Skin epidermis (tissue), 12 donors: ENCODE results near the gene ERGIC3.

ENCODE experiments used
- H3K27ac ChIP-seq, 21 experiments: fragments of 200-600 bp; sonication (generic) in 11 of 21; one replicate each; pipeline ENCODE4 v1.5.0; 2020; ENCODE audit warnings: mild to moderate bottlenecking in 3 of 21, inconsistent platforms in 2 of 21, moderate library complexity in 2 of 21
- H3K4me3 ChIP-seq, 7 experiments: fragments of 200-600 bp; sonication (generic) in 2 of 7; one replicate each; pipeline ENCODE4 v1.5.0; 2020; ENCODE audit warnings: inconsistent platforms in 2 of 7, mild to moderate bottlenecking in 2 of 7, moderate library complexity in 1 of 7

ERGIC3 gene

GRCh38 chr20:35587436-35587835 is 45.6 kb downstream of the ERGIC3 start:
- no peak overlapping the region for H3K27ac ChIP-seq
- H3K4me3 ChIP-seq = no peak overlapping the region

- Histone ChIP-seq H3K27ac (no peak overlapping the region), H3K4me3 (no peak overlapping the region)
These were observed 46.5 kb downstream of the ERGIC3 start for GRCh38 chr20:35588397-35588796.

GRCh38 chr20:35592339-35592974 is 50.6 kb downstream of the ERGIC3 start:
- Histone ChIP-seq H3K4me3 (no peak overlapping the region), H3K27ac (no peak overlapping the region)

DNA sequence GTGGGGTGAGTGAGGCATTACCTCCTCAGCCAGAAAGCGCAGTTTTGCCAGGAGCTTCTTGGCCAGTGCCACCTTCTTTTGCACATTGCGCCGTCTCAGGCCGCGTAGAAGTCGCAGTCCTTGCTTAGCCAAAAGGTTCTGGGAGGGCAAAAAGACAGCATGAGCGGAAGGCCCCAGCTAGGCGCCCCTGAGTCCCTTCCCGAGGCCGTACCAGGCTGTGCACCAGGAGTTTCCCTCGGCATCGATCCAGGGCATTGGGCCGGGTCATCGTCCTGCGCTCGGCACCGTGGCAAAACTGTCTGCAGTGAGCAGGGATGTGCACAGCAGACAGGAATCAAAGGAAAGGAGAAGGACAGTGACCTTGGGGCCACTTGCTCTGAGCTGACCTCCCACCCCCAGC is 53.6 kb downstream of the ERGIC3 start:
- Histone ChIP-seq H3K27ac (no peak overlapping the region), H3K4me3 (no peak overlapping the region)

- Histone ChIP-seq H3K27ac (no peak overlapping the region), H3K4me3 (no peak overlapping the region)
These were observed 54.0 kb downstream of the ERGIC3 start for GRCh38 chr20:35595901-35596300.

- no peak overlapping the region for H3K4me3 ChIP-seq
- no peak overlapping the region for H3K27ac ChIP-seq
These were observed 55.3 kb downstream of the ERGIC3 start for GRCh38 chr20:35597186-35597585.

DNA sequence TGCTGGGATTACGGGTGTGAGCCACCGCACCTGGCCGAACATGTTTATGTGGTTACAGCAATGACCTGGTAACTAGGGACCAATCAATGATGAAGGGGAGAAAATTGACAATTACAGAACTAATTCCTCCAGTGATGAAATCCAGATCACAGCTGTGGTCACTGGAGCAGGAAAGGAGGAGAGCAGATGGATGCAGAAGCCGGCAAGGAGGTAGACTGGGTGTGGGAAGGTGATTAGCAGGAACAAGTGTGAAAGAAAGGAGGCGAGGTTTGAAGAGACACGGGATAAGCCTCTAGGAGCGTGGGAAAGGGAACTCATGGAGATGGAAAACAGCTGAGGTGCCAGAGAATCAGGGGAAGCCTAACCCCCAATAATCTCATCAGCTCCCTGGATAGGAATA is 56.6 kb downstream of the ERGIC3 start:
- Histone ChIP-seq H3K4me3 (no peak overlapping the region), H3K27ac (no peak overlapping the region)

DNA sequence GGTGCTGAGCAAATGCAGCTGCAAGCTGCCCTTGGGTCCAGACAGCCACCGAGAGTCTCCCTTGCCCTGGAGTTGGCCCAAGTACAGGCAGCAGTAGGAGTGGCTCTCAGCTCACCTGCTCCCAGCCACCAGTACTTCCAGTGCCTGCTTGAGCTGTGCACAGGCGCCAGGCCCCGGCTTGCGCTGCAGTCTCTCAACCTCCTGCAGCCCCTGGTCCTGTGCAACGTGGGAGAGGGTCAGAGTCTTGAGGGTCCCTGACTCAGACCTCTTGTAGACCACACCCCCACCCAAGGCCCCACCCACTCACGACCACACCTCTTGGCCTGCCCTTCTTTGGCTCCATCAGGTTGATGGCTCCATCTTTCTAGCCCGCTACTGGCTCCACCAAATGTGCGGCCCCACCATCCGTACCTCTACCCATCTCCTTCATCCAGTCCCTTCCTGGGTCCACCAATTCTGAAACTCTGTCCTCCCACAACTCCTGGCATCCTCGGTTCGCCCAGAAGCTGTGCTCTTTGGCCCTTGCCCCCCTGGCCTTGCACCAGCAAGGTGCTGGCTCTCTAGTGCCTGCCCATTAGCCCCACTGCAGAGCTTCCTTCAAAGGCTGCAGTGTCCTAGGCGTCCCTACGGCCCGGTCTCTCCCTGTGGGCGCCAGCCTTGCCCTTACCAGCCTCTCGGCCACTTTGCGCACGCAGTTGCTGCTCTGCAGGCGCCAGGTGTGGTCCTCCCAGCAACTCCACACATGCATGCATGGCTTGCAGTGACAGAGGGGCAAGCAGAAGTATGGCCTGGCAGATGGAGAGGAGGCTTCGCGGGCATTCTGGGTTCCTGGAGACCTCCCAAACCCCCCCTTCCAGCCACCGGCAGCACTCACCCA is 57.3 kb downstream of the ERGIC3 start:
- Histone ChIP-seq H3K27ac (no peak overlapping the region), H3K4me3 (no peak overlapping the region)

DNA sequence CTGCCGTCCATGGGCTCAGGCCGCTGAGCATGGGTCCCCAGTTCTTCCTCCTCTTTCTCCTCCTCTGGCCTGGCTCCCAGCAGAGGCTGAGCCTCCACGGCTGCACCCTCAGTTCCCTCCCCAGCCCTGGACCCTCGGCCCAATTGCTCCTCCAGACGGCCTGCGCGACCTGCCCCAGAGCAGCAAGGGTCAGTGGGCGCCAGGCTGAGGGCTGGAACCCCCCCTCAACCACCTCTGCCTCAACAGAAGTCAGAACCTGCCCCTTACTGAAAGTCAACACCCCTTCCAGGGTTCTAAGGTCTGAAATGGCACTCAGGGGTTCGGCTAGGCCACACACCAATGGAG is 57.9 kb downstream of the ERGIC3 start:
- no peak overlapping the region for H3K27ac ChIP-seq
- no peak overlapping the region for H3K4me3 ChIP-seq

DNA sequence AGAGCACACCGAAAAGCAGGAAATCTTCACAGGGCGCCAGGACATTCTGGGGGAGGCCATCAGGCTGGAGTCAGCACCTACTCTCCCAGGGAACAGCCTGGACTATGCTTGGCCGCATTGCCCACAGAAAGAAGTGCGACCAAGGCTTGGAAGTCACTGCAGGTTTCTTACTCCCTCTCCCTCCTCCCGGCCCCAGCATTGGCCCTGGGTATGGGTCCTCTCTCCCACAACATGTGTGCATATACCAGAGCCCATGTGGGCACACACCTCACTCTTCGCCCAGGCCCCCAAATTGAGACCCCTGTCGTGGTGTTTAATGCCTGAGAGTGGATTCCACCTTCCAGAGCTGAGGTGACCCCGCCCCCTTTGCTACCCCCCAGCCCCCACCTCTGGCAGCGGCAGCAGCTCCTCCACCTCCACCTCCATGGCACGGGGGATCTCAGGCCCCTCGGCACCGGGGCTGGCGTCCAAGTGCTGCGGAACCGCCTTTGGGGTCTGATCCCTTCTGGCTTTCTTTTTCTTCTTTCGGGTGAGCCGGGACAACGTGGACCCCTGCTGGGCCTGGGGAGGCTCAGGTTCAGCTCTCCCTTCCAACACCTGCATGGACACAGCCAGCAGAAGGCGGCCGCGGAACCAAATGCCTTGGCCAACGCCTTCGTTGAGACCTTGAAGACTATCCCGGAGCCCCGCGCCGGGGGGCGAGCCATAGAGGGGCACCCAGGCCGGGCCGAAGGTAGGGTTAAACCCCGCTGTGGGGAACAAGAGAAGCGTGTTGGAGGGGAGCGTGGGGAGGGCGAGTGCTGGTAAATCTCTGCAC is 58.5 kb downstream of the ERGIC3 start:
- no peak overlapping the region for H3K27ac ChIP-seq
- H3K4me3 ChIP-seq = peak overlapping the region in 6 of 7 experiments; percentile 16 to 45 (median 28)

DNA sequence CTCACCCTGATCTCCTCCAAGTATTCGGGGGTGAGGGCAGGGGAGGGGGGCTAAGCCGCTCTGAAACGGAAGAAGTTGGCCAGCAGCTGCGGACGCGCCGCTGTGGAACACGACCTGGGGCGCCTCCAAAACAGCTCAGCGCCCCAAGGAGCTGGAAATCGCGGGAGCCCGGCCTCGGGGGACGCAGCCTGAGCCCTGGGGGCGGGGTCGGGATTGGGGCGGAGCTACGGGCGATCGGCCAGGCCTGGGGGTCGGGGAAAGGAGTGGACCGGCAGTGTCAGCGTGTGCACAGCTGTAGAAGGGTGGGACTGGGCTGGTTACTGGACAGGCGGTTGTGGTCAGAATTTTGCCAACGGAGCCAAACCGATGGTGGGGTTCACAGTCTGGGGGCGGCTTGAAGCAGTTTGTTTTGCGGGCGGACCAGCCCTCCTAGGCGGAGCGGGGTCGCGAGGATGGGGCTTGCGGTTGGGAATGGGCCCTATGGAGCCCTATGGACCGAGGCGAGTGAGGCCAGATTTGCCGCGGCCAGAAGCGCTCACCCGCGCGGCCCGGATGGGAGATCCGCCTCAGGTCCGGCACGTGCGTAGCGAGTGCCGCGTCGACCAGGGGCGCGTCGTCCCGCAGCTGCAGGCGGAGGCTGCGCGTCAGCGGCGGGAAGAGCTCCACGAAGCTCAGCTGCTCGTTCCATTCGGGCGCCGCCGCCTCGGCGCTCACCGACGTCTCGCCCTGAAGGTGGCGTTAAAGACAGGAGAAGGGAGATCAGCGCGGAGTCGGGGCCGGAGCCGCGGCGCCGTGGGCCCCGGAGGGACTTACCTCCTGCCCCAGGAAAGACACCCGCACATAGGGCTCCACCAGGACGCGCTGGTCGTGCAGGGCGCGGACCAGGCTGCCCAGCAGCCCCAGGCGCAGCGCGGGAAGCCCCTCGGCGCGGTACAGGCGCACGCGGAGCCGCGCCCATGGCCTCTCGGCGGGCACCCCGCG is 59.4 kb downstream of the ERGIC3 start:
- Histone ChIP-seq H3K27ac (peak overlapping the region in 1 of 21 experiments; percentile 29), H3K4me3 (peak overlapping the region; percentile 16 to 45 (median 32))

DNA sequence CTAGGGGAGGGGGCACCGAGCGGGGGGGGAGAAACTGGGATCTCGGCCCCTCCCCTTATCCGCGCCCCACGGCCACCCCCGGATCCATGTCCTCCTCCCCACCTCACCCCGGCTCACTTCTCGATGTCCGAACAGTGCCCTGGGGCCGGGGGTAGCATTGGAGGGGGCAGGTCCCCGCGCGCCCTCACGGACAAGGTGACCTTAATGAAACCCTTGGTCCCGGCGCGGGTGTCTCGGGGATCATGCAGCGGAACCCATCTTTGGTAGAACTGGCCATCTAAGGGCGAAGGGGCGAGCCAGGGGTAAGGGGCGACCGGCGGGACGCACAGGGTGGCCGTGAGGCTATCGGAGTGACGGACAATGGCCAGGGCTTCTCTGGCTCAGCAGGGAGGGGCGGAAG is 60.1 kb downstream of the ERGIC3 start:
- H3K4me3 ChIP-seq = peak overlapping the region; percentile 16 to 45 (median 32)
- peak overlapping the region in 1 of 21 experiments; percentile 29 for H3K27ac ChIP-seq

GRCh38 chr20:35602851-35603495 is 61.1 kb downstream of the ERGIC3 start:
- H3K4me3 ChIP-seq = no peak overlapping the region
- H3K27ac ChIP-seq = no peak overlapping the region

DNA sequence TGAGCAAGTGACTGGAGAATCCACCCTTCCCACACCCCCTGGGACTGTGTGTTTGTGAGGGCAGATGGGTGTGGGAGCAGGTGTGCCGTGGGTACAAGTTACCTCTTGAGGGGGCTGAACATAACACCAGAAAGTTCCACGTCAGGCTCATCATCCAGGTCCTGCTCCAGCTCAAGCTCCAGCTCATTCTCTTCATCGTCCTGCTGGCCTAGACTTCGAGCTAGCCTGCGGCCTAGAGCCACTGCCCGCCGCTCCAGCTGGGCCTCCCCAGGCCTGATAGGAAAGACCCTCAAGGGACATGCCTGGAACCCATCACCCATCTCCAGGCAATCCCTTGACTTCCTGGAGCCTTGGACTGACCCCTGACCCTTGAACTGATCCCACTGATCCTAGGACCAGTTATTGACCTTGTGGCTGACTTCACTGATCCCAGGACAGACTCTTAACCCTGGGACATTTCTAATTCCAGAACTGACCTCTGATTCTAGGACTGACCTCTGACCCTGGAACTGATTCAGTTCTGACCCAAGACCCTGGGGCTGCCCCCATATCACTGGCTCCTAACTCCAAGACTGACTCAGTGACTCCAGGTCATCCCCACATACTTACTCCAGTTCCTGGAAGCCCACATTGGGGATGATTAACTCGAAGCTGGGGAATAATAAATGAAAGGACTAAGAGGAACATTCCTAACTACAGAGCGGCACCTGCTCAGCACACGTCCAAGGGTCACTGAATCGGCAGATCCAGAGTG is 62.0 kb downstream of the ERGIC3 start:
- Histone ChIP-seq H3K27ac (no peak overlapping the region), H3K4me3 (no peak overlapping the region)

GRCh38 chr20:35604449-35604747 is 62.5 kb downstream of the ERGIC3 start:
- H3K27ac ChIP-seq = no peak overlapping the region
- H3K4me3 ChIP-seq = no peak overlapping the region

GRCh38 chr20:35606127-35606526 is 64.2 kb downstream of the ERGIC3 start:
- Histone ChIP-seq H3K4me3 (no peak overlapping the region), H3K27ac (no peak overlapping the region)
